ENCODE measurements around the gene MYH7.

Gene MYH7

DNA sequence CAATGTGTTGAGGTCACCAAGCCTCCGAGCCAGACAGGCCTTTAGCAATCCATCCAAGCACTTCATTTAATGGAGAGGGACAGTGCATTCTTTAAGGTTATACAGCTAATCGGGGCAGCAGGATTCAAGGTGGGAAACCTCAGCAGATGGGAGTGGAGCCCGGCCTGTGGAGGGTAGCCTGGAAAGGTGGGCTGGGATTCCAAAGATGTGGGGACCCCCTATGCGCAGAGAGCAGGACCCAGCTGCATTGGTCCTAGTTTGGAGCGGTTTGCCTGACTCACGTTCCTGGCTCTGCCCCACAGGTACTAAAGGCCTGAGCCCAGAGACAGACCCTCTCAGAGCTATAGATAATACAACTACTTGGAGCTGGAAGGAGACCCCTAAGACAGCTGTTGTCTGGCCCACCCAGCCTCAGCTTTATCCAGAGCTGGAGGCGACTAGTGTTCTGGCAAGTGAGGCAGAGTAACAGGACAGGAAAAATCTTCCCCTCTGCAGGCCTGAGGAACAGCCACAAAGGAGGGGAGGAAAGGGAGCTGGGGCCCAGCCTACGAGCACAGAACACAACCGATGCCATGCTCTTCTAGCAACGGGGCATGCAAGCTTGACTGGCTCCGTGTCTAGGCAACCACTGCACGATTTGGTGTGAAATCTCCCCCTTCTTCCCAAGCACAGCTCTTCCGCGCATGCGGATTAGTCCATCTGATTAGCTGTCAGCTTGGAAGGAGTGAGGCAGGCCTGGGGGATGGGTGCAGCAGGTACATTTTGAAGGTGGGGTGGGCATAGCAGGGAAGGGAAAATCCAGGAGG, 1.1 kb upstream of the MYH7 start:
- Histone ChIP-seq H3K4me3 (ENCODE audit: low read depth in 1 of 2, low read length in 1 of 2) (no peak overlapping the region), H3K27ac (no peak overlapping the region), H3K27me3 (peaks cover 4% of the 10 kb centered on the region), H3K4me1 (ENCODE audit: control insufficient read depth in 1 of 2, insufficient read depth in 1 of 2, low read depth in 1 of 2, low read length in 1 of 2) (no peaks in the 10 kb centered on the region), H3K36me3 (no peaks in the 10 kb centered on the region), H3K9me3 (no peaks in the 10 kb centered on the region)
- TF ChIP-seq CTCF (IDR thresholded peaks at IDR 0.05): no peak

DNA sequence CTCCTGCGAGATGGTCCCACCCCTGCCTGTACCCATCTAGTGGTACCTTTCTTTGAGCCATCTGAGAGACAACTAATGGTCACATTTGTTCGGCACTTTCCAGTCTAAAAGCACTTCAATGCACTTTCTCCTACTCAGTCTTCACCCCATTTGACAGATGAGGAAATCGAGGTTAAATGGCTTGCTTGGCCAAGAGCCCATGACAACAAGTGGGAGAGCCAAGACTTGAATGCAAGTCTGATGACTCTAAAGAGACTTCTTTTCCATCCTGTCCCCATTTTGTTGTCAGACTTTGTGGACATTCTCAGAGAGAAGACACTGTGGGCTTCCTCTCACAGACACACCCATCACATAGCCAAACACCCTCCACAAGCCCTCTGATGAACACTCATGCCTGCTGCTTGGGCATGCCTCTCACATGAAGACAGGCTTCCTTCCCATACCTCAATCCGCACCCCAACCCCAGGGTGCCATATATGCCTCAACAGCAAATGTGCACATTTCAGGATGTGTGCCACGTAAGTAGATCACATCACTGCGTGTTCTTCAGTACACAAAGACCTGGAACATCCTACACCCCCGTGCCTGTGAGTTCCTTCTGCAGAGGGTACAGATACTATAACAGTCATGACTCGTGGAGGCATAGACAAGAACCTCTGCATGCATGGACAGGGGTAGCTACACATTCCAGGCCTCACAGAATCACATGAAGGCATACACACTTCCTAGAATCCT, 805 bp downstream of the MYH7 start:
- H3K4me3 ChIP-seq (ENCODE audit: low read depth in 1 of 2, low read length in 1 of 2): no peak overlapping the region
- no peaks in the 10 kb centered on the region for H3K36me3 ChIP-seq
- no peak for TF ChIP-seq CTCF (IDR thresholded peaks at IDR 0.05)
- no peaks in the 10 kb centered on the region for H3K9me3 ChIP-seq
- H3K27ac ChIP-seq: no peak overlapping the region
- H3K4me1 ChIP-seq (ENCODE audit: control insufficient read depth in 1 of 2, insufficient read depth in 1 of 2, low read depth in 1 of 2, low read length in 1 of 2): no peaks in the 10 kb centered on the region
- H3K27me3 ChIP-seq: peaks cover 5% of the 10 kb centered on the region

DNA sequence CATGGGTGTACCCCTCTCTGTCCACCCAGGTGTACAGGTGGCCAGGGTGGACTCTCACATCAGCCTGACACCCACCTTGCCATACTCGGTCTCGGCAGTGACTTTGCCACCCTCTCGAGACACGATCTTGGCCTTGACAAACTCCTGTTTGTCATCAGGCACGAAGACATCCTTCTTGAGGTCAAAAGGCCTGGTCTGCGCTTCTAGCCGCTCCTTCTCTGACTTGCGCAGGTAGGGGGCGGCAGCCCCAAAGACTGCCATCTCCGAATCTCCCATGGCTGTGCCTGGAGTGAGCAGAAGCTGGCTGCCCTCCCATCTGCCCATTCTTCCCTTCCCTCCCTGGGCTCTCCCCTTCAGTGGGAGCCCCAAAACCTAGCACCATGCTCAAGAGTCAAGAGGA, 2.0 kb downstream of the MYH7 start:
- H3K27me3 ChIP-seq: peaks cover 5% of the 10 kb centered on the region
- H3K36me3 ChIP-seq: no peaks in the 10 kb centered on the region
- H3K9me3 ChIP-seq: no peaks in the 10 kb centered on the region
- H3K27ac ChIP-seq: no peak overlapping the region
- TF ChIP-seq CTCF (IDR thresholded peaks at IDR 0.05): no peak
- no peak overlapping the region for H3K4me3 ChIP-seq (ENCODE audit: low read depth in 1 of 2, low read length in 1 of 2)
- H3K4me1 ChIP-seq (ENCODE audit: control insufficient read depth in 1 of 2, insufficient read depth in 1 of 2, low read depth in 1 of 2, low read length in 1 of 2): no peaks in the 10 kb centered on the region

DNA sequence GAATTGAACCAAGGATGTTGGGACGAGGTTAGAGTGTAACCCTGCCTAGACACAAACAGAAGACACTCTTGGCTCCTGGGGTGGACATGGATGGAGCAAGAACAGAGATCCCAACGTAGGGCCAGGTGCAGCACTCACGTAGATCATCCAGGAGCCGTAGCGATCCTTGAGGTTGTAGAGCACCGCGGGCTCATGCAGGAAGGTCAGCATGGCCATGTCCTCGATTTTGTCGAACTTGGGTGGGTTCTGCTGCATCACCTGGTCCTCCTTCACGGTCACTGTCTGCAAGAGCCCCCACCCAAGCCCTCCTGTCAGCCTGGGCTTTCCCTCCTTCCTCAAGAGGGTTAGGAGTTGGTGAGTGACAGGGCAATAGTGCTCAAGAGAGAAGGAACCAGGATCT, 2.5 kb downstream of the MYH7 start:
- Histone ChIP-seq H3K9me3 (no peaks in the 10 kb centered on the region), H3K36me3 (no peaks in the 10 kb centered on the region)

More for the DNA sequence above, 2.5 kb downstream of the MYH7 start:
- Histone ChIP-seq H3K4me3 (ENCODE audit: low read depth in 1 of 2, low read length in 1 of 2) (no peak overlapping the region), H3K27ac (no peak overlapping the region), H3K4me1 (ENCODE audit: control insufficient read depth in 1 of 2, insufficient read depth in 1 of 2, low read depth in 1 of 2, low read length in 1 of 2) (no peaks in the 10 kb centered on the region), H3K27me3 (peaks cover 5% of the 10 kb centered on the region)
- TF ChIP-seq CTCF (IDR thresholded peaks at IDR 0.05): no peak

All from neutrophil (primary cell).